Breast epithelium (tissue), 4 donors: ENCODE results near the gene DRGX. TPM values are rescaled to one million over a fixed set of nuclear protein-coding genes. Genes with fewer than 3 reads are reported as not detected.

ENCODE experiments used
- DNase-seq, 2 donors: peaks; one replicate each; pipeline ENCODE4 v3.0.0-alpha.2; 2019; ENCODE audit warnings: low spot score in 2 of 2
- H3K27ac ChIP-seq, 2 donors: fragments of 200-600 bp; sonication (generic) in 1 of 2; one replicate each; pipeline ENCODE4 v1.5.1; 2016 to 2019; ENCODE audit warnings: mild to moderate bottlenecking in 1 of 2
- H3K27me3 ChIP-seq, 2 donors: fragments of 200-600 bp; sonication (generic) in 1 of 2; one replicate each; pipeline versions ENCODE4 v1.5.1 to v1.6.0; 2017 to 2019; ENCODE audit warnings: control low read depth in 1 of 2, mild to moderate bottlenecking in 1 of 2
- H3K36me3 ChIP-seq: fragments of 200-600 bp; one replicate; pipeline ENCODE4 v1.5.1; 2019
- H3K4me1 ChIP-seq, 2 donors: fragments of 200-600 bp; sonication (generic); one replicate each; pipeline ENCODE4 v1.5.1; 2016 to 2019; ENCODE audit warnings: control low read depth in 1 of 2
- H3K4me3 ChIP-seq, 3 donors: fragments of 200-600 bp; sonication (generic); 1 replicate in 2 of 3; 2 replicates in 1 of 3; pipeline ENCODE4 v1.5.1; 2016 to 2019; ENCODE audit warnings: mild to moderate bottlenecking in 3 of 3, moderate library complexity in 2 of 3
- H3K9me3 ChIP-seq, 2 donors: fragments of 200-600 bp; sonication (generic) in 1 of 2; one replicate each; pipeline ENCODE4 v1.5.1; 2016 to 2019; ENCODE audit warnings: control low read depth in 1 of 2
- POLR2A ChIP-seq: fragments of 450-650 bp; IDR thresholded peaks from one replicate; pipeline ENCODE4 v1.6.1; 2016; ENCODE audit warnings: antibody characterized with exemption, mild to moderate bottlenecking, moderate library complexity
- POLR2AphosphoS5 ChIP-seq, 3 donors: sonication (generic); formaldehyde crosslinking; IDR thresholded peaks; one replicate each; pipeline ENCODE4 v1.6.1; 2017; ENCODE audit warnings: antibody characterized with exemption in 3 of 3
- intact Hi-C: fragments of 100-400 bp; cut with DNase I; formaldehyde crosslinking; loops from one replicate; pipeline ENCODE4 v1.15.1; 2023; ENCODE audit warnings: low total_unique reads
- total RNA-seq, 3 donors: library from RNA; depleted of rRNA; stranded (reverse); fragments of >200 nt; gene quantifications; one replicate each; pipeline ENCODE4 v1.1.0, GENCODE V29; 2016
- TF ChIP-seq, protein P1 (sequence below), 3 donors: fragments of 450-650 bp; IDR thresholded peaks; one replicate each; pipeline ENCODE4 v1.5.1; 2016 to 2017; ENCODE audit warnings: antibody characterized with exemption in 3 of 3, mild to moderate bottlenecking in 3 of 3, moderate library complexity in 3 of 3

DRGX gene
- total RNA-seq, 3 donors from 2014 or later = not detected

DNA sequence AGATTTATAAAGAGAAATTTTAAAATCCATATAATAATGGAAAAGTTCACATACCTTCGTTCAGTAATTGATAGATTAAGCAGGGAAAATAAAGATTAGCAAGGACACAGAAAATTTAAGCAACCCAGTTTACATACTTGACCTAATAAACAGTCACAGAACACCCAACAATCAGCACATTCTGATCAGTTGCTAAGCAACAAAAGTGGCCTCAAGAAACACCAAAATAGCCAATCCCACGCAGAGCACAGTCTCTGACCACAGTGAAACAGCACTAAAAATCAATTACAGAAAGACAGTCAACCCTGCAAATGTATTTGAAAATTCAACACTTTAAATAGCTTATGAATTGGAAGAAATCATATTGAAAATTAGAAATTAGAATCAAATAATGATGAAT lies 39.3 kb upstream of the DRGX start:
- peaks cover 6 to 7% of the 10 kb centered on the region in 2 donors for H3K9me3 ChIP-seq
- no peaks in the 10 kb centered on the region for H3K27me3 ChIP-seq
- H3K4me3 ChIP-seq = no peak overlapping the region
- no peak for DNase-seq
- H3K27ac ChIP-seq = no peak overlapping the region
- no peaks in the 10 kb centered on the region for H3K36me3 ChIP-seq
- H3K4me1 ChIP-seq = no peaks in the 10 kb centered on the region
- TF ChIP-seq, protein P1, sequence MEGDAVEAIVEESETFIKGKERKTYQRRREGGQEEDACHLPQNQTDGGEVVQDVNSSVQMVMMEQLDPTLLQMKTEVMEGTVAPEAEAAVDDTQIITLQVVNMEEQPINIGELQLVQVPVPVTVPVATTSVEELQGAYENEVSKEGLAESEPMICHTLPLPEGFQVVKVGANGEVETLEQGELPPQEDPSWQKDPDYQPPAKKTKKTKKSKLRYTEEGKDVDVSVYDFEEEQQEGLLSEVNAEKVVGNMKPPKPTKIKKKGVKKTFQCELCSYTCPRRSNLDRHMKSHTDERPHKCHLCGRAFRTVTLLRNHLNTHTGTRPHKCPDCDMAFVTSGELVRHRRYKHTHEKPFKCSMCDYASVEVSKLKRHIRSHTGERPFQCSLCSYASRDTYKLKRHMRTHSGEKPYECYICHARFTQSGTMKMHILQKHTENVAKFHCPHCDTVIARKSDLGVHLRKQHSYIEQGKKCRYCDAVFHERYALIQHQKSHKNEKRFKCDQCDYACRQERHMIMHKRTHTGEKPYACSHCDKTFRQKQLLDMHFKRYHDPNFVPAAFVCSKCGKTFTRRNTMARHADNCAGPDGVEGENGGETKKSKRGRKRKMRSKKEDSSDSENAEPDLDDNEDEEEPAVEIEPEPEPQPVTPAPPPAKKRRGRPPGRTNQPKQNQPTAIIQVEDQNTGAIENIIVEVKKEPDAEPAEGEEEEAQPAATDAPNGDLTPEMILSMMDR (IDR thresholded peaks at IDR 0.05) = no peak
- TF ChIP-seq POLR2A (no peak), POLR2AphosphoS5 (IDR thresholded peaks at IDR 0.05) (no peak)
- intact Hi-C loops = no loop called here

DNA sequence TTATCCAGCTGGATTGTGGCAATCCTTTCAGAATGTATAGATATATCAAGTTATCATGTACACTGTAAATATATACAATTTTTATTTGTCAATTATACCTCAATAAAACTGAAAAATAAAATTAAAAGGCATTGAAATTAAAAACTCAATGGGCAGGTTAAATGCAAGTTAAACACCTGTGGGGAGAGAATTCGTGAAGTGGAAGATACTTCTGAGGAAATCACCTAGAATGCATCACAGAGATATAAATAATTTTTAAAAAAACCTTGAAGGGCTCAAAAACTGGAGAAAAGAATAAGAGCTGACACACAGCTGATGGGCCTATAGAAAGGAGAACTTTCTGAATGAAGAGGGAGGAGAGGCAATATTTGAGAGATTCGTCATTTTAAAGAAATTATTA lies 37.2 kb upstream of the DRGX start:
- Histone ChIP-seq H3K27ac (no peak overlapping the region), H3K36me3 (no peaks in the 10 kb centered on the region), H3K4me3 (no peak overlapping the region), H3K27me3 (no peaks in the 10 kb centered on the region), H3K9me3 (peaks cover 6 to 7% of the 10 kb centered on the region in 2 donors), H3K4me1 (no peaks in the 10 kb centered on the region)
- no peak for TF ChIP-seq POLR2A
- TF ChIP-seq POLR2AphosphoS5 (IDR thresholded peaks at IDR 0.05) = no peak
- TF ChIP-seq, protein P1 (IDR thresholded peaks at IDR 0.05) = no peak
- DNase-seq = no peak
- intact Hi-C loops = no loop called here

DNA sequence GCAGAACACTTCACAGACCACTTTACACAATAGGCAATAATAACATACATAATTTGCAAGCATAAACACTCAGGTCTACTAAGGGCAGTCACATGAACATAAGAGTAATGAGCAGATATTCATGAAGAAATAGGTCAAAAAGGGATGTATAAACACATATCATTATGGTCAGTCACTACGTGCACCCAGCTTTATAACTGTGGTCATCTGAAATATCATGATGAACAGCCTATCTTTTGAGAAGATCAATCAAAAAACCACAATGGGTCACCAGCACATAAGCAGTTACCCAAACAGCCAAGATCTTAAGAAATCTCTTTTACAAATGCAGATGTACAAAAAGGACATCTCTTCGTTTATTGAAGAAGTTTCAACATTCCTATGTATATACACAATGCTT lies 35.5 kb upstream of the DRGX start:
- DNase-seq = no peak
- intact Hi-C loops = no loop called here
- Histone ChIP-seq H3K27ac (no peak overlapping the region), H3K4me1 (no peaks in the 10 kb centered on the region), H3K9me3 (peaks cover 6 to 7% of the 10 kb centered on the region in 2 donors), H3K27me3 (no peaks in the 10 kb centered on the region), H3K36me3 (no peaks in the 10 kb centered on the region), H3K4me3 (no peak overlapping the region)
- TF ChIP-seq, protein P1 (IDR thresholded peaks at IDR 0.05) = no peak
- no peak for TF ChIP-seq POLR2AphosphoS5 (IDR thresholded peaks at IDR 0.05)
- TF ChIP-seq POLR2A = no peak

DNA sequence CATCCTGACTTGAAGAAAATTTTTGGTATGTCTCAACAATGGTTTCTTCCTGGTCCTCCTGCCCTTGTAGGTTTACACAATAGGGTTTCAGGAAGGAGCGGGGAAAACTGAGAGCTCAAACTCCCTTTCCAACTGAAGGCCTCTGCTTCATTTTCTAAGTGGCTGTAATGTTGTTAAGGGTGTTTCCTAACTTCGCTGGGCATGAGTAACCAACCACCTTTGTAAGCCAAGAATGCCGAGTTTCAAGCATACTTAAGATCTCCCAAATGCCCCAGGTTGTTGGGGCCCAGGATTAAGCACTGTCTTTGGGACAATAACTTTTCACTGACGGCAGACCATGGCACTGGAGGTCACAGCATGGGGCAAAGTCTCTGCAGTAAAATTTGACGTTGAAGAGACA lies 33.6 kb upstream of the DRGX start:
- no peak for DNase-seq
- TF ChIP-seq POLR2A (no peak), POLR2AphosphoS5 (IDR thresholded peaks at IDR 0.05) (no peak)
- TF ChIP-seq, protein P1 (IDR thresholded peaks at IDR 0.05) = no peak
- Histone ChIP-seq H3K4me1 (no peaks in the 10 kb centered on the region), H3K27me3 (no peaks in the 10 kb centered on the region), H3K36me3 (no peaks in the 10 kb centered on the region), H3K27ac (no peak overlapping the region), H3K9me3 (peaks cover 17% of the 10 kb centered on the region in 2 donors), H3K4me3 (no peak overlapping the region)
- intact Hi-C loops = no loop called here

DNA sequence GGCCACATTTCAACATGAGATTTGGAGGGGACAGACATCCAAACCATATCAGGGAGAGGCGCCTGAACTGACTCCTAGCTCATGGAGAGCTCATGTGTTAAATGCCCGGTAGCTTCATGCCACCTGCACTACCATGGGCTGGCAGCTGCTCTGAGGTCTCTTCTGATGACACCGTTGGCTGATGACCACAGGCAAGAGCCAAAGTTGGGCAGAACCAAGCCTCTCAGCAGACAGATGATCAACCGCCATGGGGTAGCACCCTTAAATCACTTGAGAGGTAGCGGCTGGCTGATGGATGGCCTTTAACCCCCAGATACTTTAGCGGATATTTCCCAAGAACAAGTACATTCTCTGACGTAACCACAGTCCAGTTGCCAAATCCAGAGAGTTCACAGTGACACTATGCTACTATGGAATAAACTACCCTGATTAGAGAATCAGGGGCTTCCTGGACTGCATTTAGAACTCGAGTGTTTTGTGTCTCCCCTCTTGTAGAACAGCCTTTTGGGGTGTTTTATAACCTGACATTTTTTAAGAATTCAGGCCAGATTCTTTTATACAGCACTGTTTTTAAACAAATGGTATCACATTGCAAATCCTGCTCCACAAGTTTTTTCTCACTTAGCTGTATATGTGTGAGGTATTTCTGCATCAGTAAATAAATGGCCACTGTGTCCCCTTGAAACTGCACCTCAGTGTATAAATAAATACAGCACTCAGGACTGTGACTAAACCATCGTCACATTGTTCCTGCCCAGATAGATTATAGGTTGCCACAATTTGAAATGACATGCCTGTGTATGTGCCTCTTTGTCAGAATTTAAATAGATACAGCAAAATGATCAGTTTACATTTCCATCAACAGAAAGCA lies 30.8 kb upstream of the DRGX start:
- no peak for TF ChIP-seq POLR2AphosphoS5 (IDR thresholded peaks at IDR 0.05)
- TF ChIP-seq, protein P1 (IDR thresholded peaks at IDR 0.05) = no peak
- TF ChIP-seq POLR2A = no peak
- no peak for DNase-seq
- Histone ChIP-seq H3K9me3 (peaks cover 10 to 11% of the 10 kb centered on the region in 2 donors), H3K27ac (no peak overlapping the region), H3K36me3 (no peaks in the 10 kb centered on the region), H3K4me1 (no peaks in the 10 kb centered on the region), H3K4me3 (no peak overlapping the region), H3K27me3 (no peaks in the 10 kb centered on the region)
- intact Hi-C loops = no loop called here
